Motor neuron (in vitro differentiated cells): ENCODE measurements around the gene SPATA2. TPM values are rescaled to one million over a fixed set of nuclear protein-coding genes. Genes with fewer than 3 reads are reported as not detected.

Experiments
- ATAC-seq, 8 experiments: fragments of 200-7000 bp; cut with Tn5 transposase; replicated peaks in 6 of 8; 2 replicates each; pipeline ENCODE4 v1.8.0; 2021; ENCODE audit warnings: mild to moderate bottlenecking in 8 of 8, moderate library complexity in 8 of 8
- H3K27ac ChIP-seq, 2 donors: fragments of 250-450 bp; sonication (Bioruptor Pico); 2 replicates each; pipeline ENCODE4 v1.9.0; 2021; ENCODE audit warnings: antibody characterized with exemption in 2 of 2, mild to moderate bottlenecking in 2 of 2, moderate library complexity in 1 of 2
- H3K4me1 ChIP-seq, 2 donors: fragments of 250-450 bp; sonication (Bioruptor Pico); replicated peaks in 1 of 2; 2 replicates each; pipeline ENCODE4 v1.6.1; 2021; ENCODE audit warnings: antibody characterized with exemption in 2 of 2, mild to moderate bottlenecking in 2 of 2, moderate library complexity in 1 of 2
- H3K4me3 ChIP-seq, 5 donors: fragments of 250-450 bp; sonication (Bioruptor Pico); 2 replicates each; pipeline ENCODE4 v1.9.0; 2021; ENCODE audit warnings: antibody characterized with exemption in 5 of 5, mild to moderate bottlenecking in 5 of 5, moderate library complexity in 4 of 5
- WGBS, 10 experiments: fragments of 450-650 bp; shearing (Covaris generic); methylation state at CpG; one replicate each; pipeline ENCODE4 v1.0.0; 2022; 5-methylcytosine and 5-hydroxymethylcytosine counted together
- in situ Hi-C, 9 experiments: fragments of 400-800 bp; cut with MboI; loops; one replicate each; pipeline ENCODE4 v1.15.0; 2021; ENCODE audit warnings: low sequenced_read_pairs in 9 of 9, low pct_unique_long_range_greater_than_20kb in 2 of 9; ENCODE audit not compliant: unreplicated experiment in 9 of 9
- total RNA-seq, 8 experiments: library from RNA; unstranded; fragments of 300-600 nt; gene quantifications; 2 replicates each; pipeline versions ENCODE4 v1.2.3 to v1.2.4, GENCODE V29; 2022

SPATA2 gene
- total RNA-seq, 8 experiments from 2014 or later, result 2.2 to 6.8 (median 4.6) TPM

- ATAC-seq, result no peak
- 80 to 100% (median 95%) methylated on average over 1 to 3 of the region's 3 CpGs; no CpG with 5 or more reads in 1 of the 10 experiments for WGBS, 10 experiments
- Histone ChIP-seq H3K27ac (no peak overlapping the region), H3K4me3 (no peak overlapping the region), H3K4me1 (peaks cover 8 to 9% of the 10 kb centered on the region in 2 donors)
- in situ Hi-C loops, result loop anchor here in 1 of 9 experiments (25.0 kb wide), 1 partner anchor 331 kb away; no protein-coding TSS in a partner anchor
Observed at GRCh38 chr20:49942942-49943341, 27.6 kb upstream of the SPATA2 start.

GRCh38 chr20:49942303-49942702, 27.0 kb upstream of the SPATA2 start:
- H3K4me3 ChIP-seq, result no peak overlapping the region
- H3K4me1 ChIP-seq, result peaks cover 14 to 16% of the 10 kb centered on the region in 2 donors
- no peak overlapping the region for H3K27ac ChIP-seq
- in situ Hi-C loops, result loop anchor here in 1 of 9 experiments (25.0 kb wide), 1 partner anchor 330 kb away; no protein-coding TSS in a partner anchor
- no peak for ATAC-seq
- 48 to 100% (median 85%) methylated on average over 1 to 3 of the region's 3 CpGs; no CpG with 5 or more reads in 2 of the 10 experiments for WGBS, 10 experiments

- no peak overlapping the region for H3K27ac ChIP-seq
- ATAC-seq, result no peak
- H3K4me3 ChIP-seq, result no peak overlapping the region
- H3K4me1 ChIP-seq, result peaks cover 16% of the 10 kb centered on the region in 2 donors
- in situ Hi-C loops, result loop anchor here in 1 of 9 experiments (25.0 kb wide), 1 partner anchor 329 kb away; no protein-coding TSS in a partner anchor
- WGBS, 10 experiments, result 88 to 100% (median 96%) methylated on average over 1 to 13 of the region's 15 CpGs
Observed at GRCh38 chr20:49941456-49941855, 26.1 kb upstream of the SPATA2 start.

- 16 to 91% (median 58%) methylated on average over 2 to 9 of the region's 12 CpGs; no CpG with 5 or more reads in 2 of the 10 experiments for WGBS, 10 experiments
- Histone ChIP-seq H3K4me1 (peaks cover 21 to 22% of the 10 kb centered on the region in 2 donors), H3K4me3 (peak overlapping the region in 1 of 5 donors; percentile 98), H3K27ac (no peak overlapping the region)
- in situ Hi-C loops, result loop anchor here in 1 of 9 experiments (25.0 kb wide), 1 partner anchor 326 kb away; no protein-coding TSS in a partner anchor
- peak in 3 of 8 experiments; percentile 36 to 56 (median 39) for ATAC-seq
Observed at GRCh38 chr20:49938173-49939163, 23.1 kb upstream of the SPATA2 start.

- no peak for ATAC-seq
- Histone ChIP-seq H3K27ac (peak overlapping the region; percentile 81), H3K4me3 (peak overlapping the region; percentile 79 to 98 (median 89)), H3K4me1 (peaks cover 21 to 22% of the 10 kb centered on the region in 2 donors)
- in situ Hi-C loops, result loop anchor here in 1 of 9 experiments (25.0 kb wide), 1 partner anchor 325 kb away; no protein-coding TSS in a partner anchor
- 0 to 60% (median 13%) methylated on average over 1 to 8 of the region's 12 CpGs; no CpG with 5 or more reads in 1 of the 10 experiments for WGBS, 10 experiments
Observed at GRCh38 chr20:49937027-49937929, 21.9 kb upstream of the SPATA2 start.

GRCh38 chr20:49936153-49937026, 21.1 kb upstream of the SPATA2 start, which contains the start of gene RNF114:
Gene RNF114, plus strand, starts transcription at chr20:49936397. Its CDS starts 16 bp downstream, at chr20:49936413.
- Histone ChIP-seq H3K27ac (peak within 1 kb of the TSS; percentile 81), H3K4me3 (peak within 1 kb of the TSS; percentile 79 to 98 (median 89)), H3K4me1 (peaks cover 21 to 22% of the 10 kb centered on the region in 2 donors)
- ATAC-seq, result peak; percentile 68 to 90 (median 86)
- WGBS, 10 experiments, result 0 to 7% (median 0%) methylated on average over 2 to 28 of the region's 79 CpGs; no CpG with 5 or more reads in 3 of the 10 experiments
- in situ Hi-C loops, result loop anchor here in 1 of 9 experiments (25.0 kb wide), 1 partner anchor 324 kb away; no protein-coding TSS in a partner anchor

- H3K4me3 ChIP-seq, result peak overlapping the region; percentile 79 to 98 (median 89)
Observed at GRCh38 chr20:49935746-49936152, 20.4 kb upstream of the SPATA2 start.

GRCh38 chr20:49929142-49929494, 13.8 kb upstream of the SPATA2 start:
- Histone ChIP-seq H3K4me3 (no peak overlapping the region), H3K27ac (no peak overlapping the region), H3K4me1 (peaks cover 0 to 2% of the 10 kb centered on the region in 2 donors)
- ATAC-seq, result peak in 2 of 8 experiments; percentile 7 to 18
- in situ Hi-C loops, result loop anchor here in 1 of 9 experiments (25.0 kb wide), 1 partner anchor 317 kb away; no protein-coding TSS in a partner anchor
- 7 to 80% (median 20%) methylated on average over 1 to 4 of the region's 4 CpGs; no CpG with 5 or more reads in 2 of the 10 experiments for WGBS, 10 experiments

More at GRCh38 chr20:49935746-49936152, 20.4 kb upstream of the SPATA2 start:
- peaks cover 21 to 22% of the 10 kb centered on the region in 2 donors for H3K4me1 ChIP-seq
- H3K27ac ChIP-seq, result no peak overlapping the region
- ATAC-seq, result peak in 3 of 8 experiments; percentile 2 to 3 (median 3)
- in situ Hi-C loops, result loop anchor here in 1 of 9 experiments (25.0 kb wide), 1 partner anchor 323 kb away; no protein-coding TSS in a partner anchor
- 0 to 70% (median 58%) methylated on average over 1 to 21 of the region's 21 CpGs; no CpG with 5 or more reads in 4 of the 10 experiments for WGBS, 10 experiments

GRCh38 chr20:49928411-49929141, 13.2 kb upstream of the SPATA2 start:
- Histone ChIP-seq H3K27ac (no peak overlapping the region), H3K4me1 (peaks cover 0 to 2% of the 10 kb centered on the region in 2 donors), H3K4me3 (no peak overlapping the region)
- in situ Hi-C loops, result loop anchor here in 1 of 9 experiments (25.0 kb wide), 1 partner anchor 316 kb away; no protein-coding TSS in a partner anchor
- ATAC-seq, result peak; percentile 89 to 98 (median 96)
- WGBS, 10 experiments, result 0 to 41% (median 13%) methylated on average over 3 to 14 of the region's 15 CpGs

- Histone ChIP-seq H3K27ac (no peak overlapping the region), H3K4me1 (peaks cover 0 to 2% of the 10 kb centered on the region in 2 donors), H3K4me3 (no peak overlapping the region)
- WGBS, 10 experiments, result 0 to 92% (median 61%) methylated on average over 1 to 2 of the region's 2 CpGs
- no peak for ATAC-seq
- in situ Hi-C loops, result loop anchor here in 1 of 9 experiments (25.0 kb wide), 1 partner anchor 314 kb away; no protein-coding TSS in a partner anchor
Observed at GRCh38 chr20:49925901-49926454, 10.6 kb upstream of the SPATA2 start.
